Right lobe of liver (tissue), 6 donors: Measurements from ENCODE around the gene RPIA. TPM values are rescaled to one million over a fixed set of nuclear protein-coding genes. Genes with fewer than 3 reads are reported as not detected.

ENCODE experiments used
- ATAC-seq, 4 donors: fragments of 200-7000 bp; cut with Tn5 transposase; one replicate each; pipeline ENCODE4 v1.9.1; 2020; ENCODE audit warnings: mild to moderate bottlenecking in 4 of 4, moderate library complexity in 4 of 4
- DNase-seq, 3 donors: peaks; one replicate each; pipeline ENCODE4 v3.0.0-alpha.2; 2020
- H3K27ac ChIP-seq, 3 donors: fragments of 200-600 bp; one replicate each; pipeline ENCODE4 v1.8.0; 2022
- H3K27me3 ChIP-seq, 2 donors: fragments of 200-600 bp; one replicate each; pipeline ENCODE4 v1.8.0; 2022
- H3K36me3 ChIP-seq, 4 donors: fragments of 200-600 bp; sonication (generic) in 1 of 4; one replicate each; pipeline versions ENCODE4 v1.5.1 to v1.8.0; 2017 to 2022; ENCODE audit warnings: control low read depth in 1 of 4
- H3K4me1 ChIP-seq, 4 donors: fragments of 200-600 bp; sonication (generic) in 1 of 4; one replicate each; pipeline versions ENCODE4 v1.5.1 to v1.8.0; 2017 to 2022; ENCODE audit warnings: control low read depth in 1 of 4
- H3K4me3 ChIP-seq, 3 donors: fragments of 200-600 bp; one replicate each; pipeline ENCODE4 v1.8.0; 2022
- H3K9me3 ChIP-seq, 4 donors: fragments of 200-600 bp; sonication (generic) in 1 of 4; one replicate each; pipeline versions ENCODE4 v1.5.1 to v1.8.0; 2017 to 2022; ENCODE audit warnings: control low read depth in 1 of 4
- CTCF ChIP-seq, 4 donors: fragments of 200-600 bp in 3 of 4; fragments of 450-650 bp in 1 of 4; IDR thresholded peaks; one replicate each; pipeline versions ENCODE4 v1.5.1 to v1.8.0; 2016 to 2022; ENCODE audit warnings: antibody characterized with exemption in 4 of 4, mild to moderate bottlenecking in 2 of 4
- POLR2A ChIP-seq: fragments of 450-650 bp; IDR thresholded peaks from one replicate; pipeline ENCODE4 v1.6.1; 2017; ENCODE audit warnings: antibody characterized with exemption, mild to moderate bottlenecking
- WGBS: methylation state at CpG from one replicate; pipeline ENCODE4 v1.1.6; 2018; ENCODE audit warnings: low coverage, low lambda C conversion rate; ENCODE audit not compliant: insufficient coverage; ENCODE audit errors: missing lambda C conversion rate; 5-methylcytosine and 5-hydroxymethylcytosine counted together
- intact Hi-C, 2 donors: fragments of 100-400 bp; cut with DNase I; formaldehyde crosslinking; loops; one replicate each; pipeline versions ENCODE4 v1.11.2 to v1.14.1; 2022
- total RNA-seq, 6 experiments: library from RNA; depleted of rRNA in 2 of 6; stranded (reverse); fragments of >200 nt in 2 of 6; fragmentation: NEBNext Ultra II Directional in 3 of 6; extraction: Animal tissue kit (Norgen Biotek cat#: 25700) in 3 of 6; gene quantifications; one replicate each; pipeline versions ENCODE4 v1.1.0 to v1.2.4, GENCODE V29; 2016 to 2023
- donor health status: DM: no; HTN: yes; CAD: no.
- donor health status: DM: no; HTN: no; CAD: no.
- donor health status: DM: no; HTN: no; CAD: no.
- donor health status: DM: no; HTN: yes; CAD: no.
- donor health status: DM: no; HTN: yes; CAD: no.

Gene RPIA
- total RNA-seq, 6 experiments from 2014 or later, result 2.2 to 4.8 (median 3.2) TPM

GRCh38 chr2:88707003-88707402, 15.5 kb downstream of the RPIA start:
- Histone ChIP-seq H3K9me3 (no peaks in the 10 kb centered on the region), H3K36me3 (no peaks in the 10 kb centered on the region), H3K27ac (no peak overlapping the region), H3K27me3 (no peaks in the 10 kb centered on the region), H3K4me1 (no peaks in the 10 kb centered on the region), H3K4me3 (no peak overlapping the region)
- no peak for ATAC-seq
- intact Hi-C loops, result no loop called here
- 64% methylated on average over 2 of the region's 2 CpGs for WGBS
- TF ChIP-seq POLR2A (no peak), CTCF (IDR thresholded peaks at IDR 0.05) (no peak)
- DNase-seq, result no peak

GRCh38 chr2:88709181-88709631, 17.7 kb downstream of the RPIA start:
- Histone ChIP-seq H3K27me3 (no peaks in the 10 kb centered on the region), H3K4me1 (no peaks in the 10 kb centered on the region), H3K36me3 (no peaks in the 10 kb centered on the region), H3K4me3 (no peak overlapping the region), H3K27ac (no peak overlapping the region), H3K9me3 (no peaks in the 10 kb centered on the region)
- no peak for DNase-seq
- ATAC-seq, result no peak
- WGBS, result 90% methylated on average over 2 of the region's 4 CpGs
- intact Hi-C loops, result no loop called here
- no peak for TF ChIP-seq POLR2A
- TF ChIP-seq CTCF (IDR thresholded peaks at IDR 0.05), result no peak

- intact Hi-C loops, result no loop called here
- TF ChIP-seq POLR2A (no peak), CTCF (IDR thresholded peaks at IDR 0.05) (no peak)
- H3K4me3 ChIP-seq, result no peak overlapping the region
- no peaks in the 10 kb centered on the region for H3K27me3 ChIP-seq
- no peaks in the 10 kb centered on the region for H3K4me1 ChIP-seq
- no peaks in the 10 kb centered on the region for H3K36me3 ChIP-seq
- DNase-seq, result no peak
- no peak overlapping the region for H3K27ac ChIP-seq
- H3K9me3 ChIP-seq, result no peaks in the 10 kb centered on the region
- no peak for ATAC-seq
- WGBS, result 91% methylated on average over 1 of the region's 1 CpG
Measured at GRCh38 chr2:88711289-88711688, 19.8 kb downstream of the RPIA start.

- no peaks in the 10 kb centered on the region for H3K27me3 ChIP-seq
- H3K9me3 ChIP-seq, result no peaks in the 10 kb centered on the region
- DNase-seq (no peak), ATAC-seq (no peak)
- WGBS, result 100% methylated on average over 1 of the region's 1 CpG
- TF ChIP-seq POLR2A, result no peak
- no peak for TF ChIP-seq CTCF (IDR thresholded peaks at IDR 0.05)
- H3K4me3 ChIP-seq, result no peak overlapping the region
- intact Hi-C loops, result no loop called here
- no peaks in the 10 kb centered on the region for H3K36me3 ChIP-seq
- H3K27ac ChIP-seq, result no peak overlapping the region
- H3K4me1 ChIP-seq, result no peaks in the 10 kb centered on the region
Measured at GRCh38 chr2:88711897-88712296, 20.4 kb downstream of the RPIA start.

- Histone ChIP-seq H3K9me3 (no peaks in the 10 kb centered on the region), H3K27me3 (no peaks in the 10 kb centered on the region), H3K36me3 (no peaks in the 10 kb centered on the region), H3K4me1 (no peaks in the 10 kb centered on the region), H3K4me3 (no peak overlapping the region), H3K27ac (no peak overlapping the region)
- intact Hi-C loops, result no loop called here
- TF ChIP-seq POLR2A (no peak), CTCF (IDR thresholded peaks at IDR 0.05) (no peak)
- 93% methylated on average over 4 of the region's 4 CpGs for WGBS
- DNase-seq, result no peak
- ATAC-seq, result no peak
Measured at GRCh38 chr2:88713408-88713807, 21.9 kb downstream of the RPIA start.
